ENCODE results near the gene EDARADD.

- TF ChIP-seq CTCF (IDR thresholded peaks at IDR 0.05): no peak
- no peak for TF ChIP-seq POLR2A (IDR thresholded peaks at IDR 0.05)
Measured at GRCh38 chr1:236518322-236518721, 124.2 kb downstream of the EDARADD start.

Measured in thyroid gland (tissue), 4 donors.